ENCODE measurements around the gene BPIFB4.

The BPIFB4 gene

GRCh38 chr20:33137195-33137594 lies 57.8 kb downstream of the BPIFB4 start:
- H3K4me2 ChIP-seq, result no peak overlapping the region
- H3K9me3 ChIP-seq (replicated peaks in 1 of 11), result peaks cover 16 to 36% (median 24%) of the 10 kb centered on the region in 11 experiments
- H3K27ac ChIP-seq, result no peak overlapping the region
- H3K27me3 ChIP-seq, result no peaks in the 10 kb centered on the region
- H4K20me1 ChIP-seq, result no peaks in the 10 kb centered on the region
- no peak overlapping the region for H3K4me3 ChIP-seq
- H3K9ac ChIP-seq, result no peak overlapping the region
- H3K36me3 ChIP-seq, result no peaks in the 10 kb centered on the region
- TF ChIP-seq Cebpa-rat (IDR thresholded peaks at IDR 0.05), result no peak
- peaks cover 0 to 11% (median 8%) of the 10 kb centered on the region in 10 experiments; a peak in 12 of 20 replicates for H3K4me1 ChIP-seq

GRCh38 chr20:33139467-33139866 lies 60.0 kb downstream of the BPIFB4 start:
- Histone ChIP-seq H3K9me3 (replicated peaks in 1 of 11) (peaks cover 17 to 48% (median 30%) of the 10 kb centered on the region in 11 experiments), H4K20me1 (no peaks in the 10 kb centered on the region), H3K9ac (no peak overlapping the region), H3K4me3 (no peak overlapping the region), H3K27me3 (no peaks in the 10 kb centered on the region), H3K4me2 (no peak overlapping the region), H3K4me1 (no peaks in the 10 kb centered on the region), H3K36me3 (no peaks in the 10 kb centered on the region), H3K27ac (no peak overlapping the region)
- no peak for TF ChIP-seq Cebpa-rat (IDR thresholded peaks at IDR 0.05)

GRCh38 chr20:33145521-33145920 lies 66.1 kb downstream of the BPIFB4 start:
- no peaks in the 10 kb centered on the region for H3K36me3 ChIP-seq
- no peak overlapping the region for H3K4me2 ChIP-seq
- no peaks in the 10 kb centered on the region for H4K20me1 ChIP-seq
- no peak overlapping the region for H3K4me3 ChIP-seq
- TF ChIP-seq Cebpa-rat (IDR thresholded peaks at IDR 0.05), result no peak
- no peaks in the 10 kb centered on the region for H3K27me3 ChIP-seq
- H3K9me3 ChIP-seq (replicated peaks in 1 of 11), result peaks cover 0 to 13% (median 4%) of the 10 kb centered on the region in 11 experiments; a peak in 9 of 22 replicates
- H3K9ac ChIP-seq, result no peak overlapping the region
- no peaks in the 10 kb centered on the region for H3K4me1 ChIP-seq
- H3K27ac ChIP-seq, result no peak overlapping the region

- peaks cover 0 to 12% (median 4%) of the 10 kb centered on the region in 11 experiments; a peak in 9 of 22 replicates for H3K9me3 ChIP-seq (replicated peaks in 1 of 11)
- H3K27ac ChIP-seq, result no peak overlapping the region
- no peaks in the 10 kb centered on the region for H4K20me1 ChIP-seq
- no peak overlapping the region for H3K4me2 ChIP-seq
- no peak for TF ChIP-seq Cebpa-rat (IDR thresholded peaks at IDR 0.05)
- no peak overlapping the region for H3K9ac ChIP-seq
- H3K4me1 ChIP-seq, result no peaks in the 10 kb centered on the region
- H3K4me3 ChIP-seq, result no peak overlapping the region
- H3K27me3 ChIP-seq, result no peaks in the 10 kb centered on the region
- no peaks in the 10 kb centered on the region for H3K36me3 ChIP-seq
These were observed 67.9 kb downstream of the BPIFB4 start for GRCh38 chr20:33147299-33147698.

GRCh38 chr20:33148040-33148439 lies 68.6 kb downstream of the BPIFB4 start:
- Histone ChIP-seq H4K20me1 (no peaks in the 10 kb centered on the region), H3K27ac (no peak overlapping the region), H3K9ac (no peak overlapping the region), H3K36me3 (no peaks in the 10 kb centered on the region), H3K4me1 (no peaks in the 10 kb centered on the region), H3K4me3 (no peak overlapping the region), H3K4me2 (no peak overlapping the region), H3K27me3 (no peaks in the 10 kb centered on the region), H3K9me3 (replicated peaks in 1 of 11) (peaks cover 0 to 7% (median 1%) of the 10 kb centered on the region in 11 experiments; a peak in 9 of 22 replicates)
- no peak for TF ChIP-seq Cebpa-rat (IDR thresholded peaks at IDR 0.05)

GRCh38 chr20:33154252-33154651 lies 74.8 kb downstream of the BPIFB4 start:
- Histone ChIP-seq H3K4me3 (no peak overlapping the region), H3K36me3 (no peaks in the 10 kb centered on the region), H3K4me1 (no peaks in the 10 kb centered on the region), H4K20me1 (no peaks in the 10 kb centered on the region), H3K27me3 (no peaks in the 10 kb centered on the region), H3K9ac (no peak overlapping the region), H3K4me2 (no peak overlapping the region), H3K27ac (no peak overlapping the region), H3K9me3 (replicated peaks in 1 of 11) (no peaks in the 10 kb centered on the region)
- no peak for TF ChIP-seq Cebpa-rat (IDR thresholded peaks at IDR 0.05)

- Histone ChIP-seq H3K4me1 (peaks cover 0 to 9% (median 4%) of the 10 kb centered on the region in 10 experiments; a peak in 6 of 20 replicates), H3K4me3 (no peak overlapping the region), H3K9ac (no peak overlapping the region), H3K27me3 (no peaks in the 10 kb centered on the region), H3K27ac (no peak overlapping the region), H3K9me3 (replicated peaks in 1 of 11) (no peaks in the 10 kb centered on the region), H4K20me1 (no peaks in the 10 kb centered on the region), H3K36me3 (no peaks in the 10 kb centered on the region), H3K4me2 (no peak overlapping the region)
- no peak for TF ChIP-seq Cebpa-rat (IDR thresholded peaks at IDR 0.05)
These were observed 79.4 kb downstream of the BPIFB4 start for GRCh38 chr20:33158637-33159385.

GRCh38 chr20:33159713-33160112 lies 80.3 kb downstream of the BPIFB4 start:
- no peak for TF ChIP-seq Cebpa-rat (IDR thresholded peaks at IDR 0.05)
- no peak overlapping the region for H3K27ac ChIP-seq
- H4K20me1 ChIP-seq, result no peaks in the 10 kb centered on the region
- no peaks in the 10 kb centered on the region for H3K9me3 ChIP-seq (replicated peaks in 1 of 11)
- no peaks in the 10 kb centered on the region for H3K36me3 ChIP-seq
- no peak overlapping the region for H3K9ac ChIP-seq
- H3K4me2 ChIP-seq, result no peak overlapping the region
- H3K4me1 ChIP-seq, result peaks cover 0 to 9% (median 4%) of the 10 kb centered on the region in 10 experiments; a peak in 6 of 20 replicates
- H3K4me3 ChIP-seq, result no peak overlapping the region
- no peaks in the 10 kb centered on the region for H3K27me3 ChIP-seq

GRCh38 chr20:33160681-33161080 lies 81.2 kb downstream of the BPIFB4 start:
- Histone ChIP-seq H3K9ac (no peak overlapping the region), H3K36me3 (no peaks in the 10 kb centered on the region), H3K27ac (no peak overlapping the region), H3K4me3 (no peak overlapping the region), H4K20me1 (no peaks in the 10 kb centered on the region), H3K27me3 (no peaks in the 10 kb centered on the region), H3K9me3 (replicated peaks in 1 of 11) (no peaks in the 10 kb centered on the region), H3K4me2 (no peak overlapping the region), H3K4me1 (peaks cover 0 to 9% (median 4%) of the 10 kb centered on the region in 10 experiments; a peak in 6 of 20 replicates)
- no peak for TF ChIP-seq Cebpa-rat (IDR thresholded peaks at IDR 0.05)

All from BLaER1 treated with 17β-estradiol and CSF1 and Interleukin-3, amounts not matched to agents 10 nM and 100 nM (cell line).